Measurements from ENCODE around the gene MT1B. TPM values are rescaled to one million over a fixed set of nuclear protein-coding genes. Genes with fewer than 3 reads are reported as not detected.

The MT1B gene
- total and polyA plus RNA-seq, 2 of the 4 experiments (the other 2 are of a cell fraction): not detected

- in situ Hi-C loops (cut with MboI; ENCODE audit: low sequenced_read_pairs) (loop anchor here (10.0 kb wide), 1 partner anchor 207 kb away; no protein-coding TSS in a partner anchor), dilution Hi-C loops (cut with HindIII; ENCODE audit: low sequenced_read_pairs, unreplicated experiment) (no loop called here)
Measured at GRCh38 chr16:56691885-56692284, 40.2 kb downstream of the MT1B start.

More at GRCh38 chr16:56691885-56692284, 40.2 kb downstream of the MT1B start:
- Histone ChIP-seq H3K18ac (ENCODE audit: low read depth, low read length) (no peak overlapping the region), H4K91ac (ENCODE audit: insufficient read depth, low read depth, low read length) (no peak overlapping the region), H3K9me1 (ENCODE audit: insufficient read depth, low read length) (peaks cover 3% of the 10 kb centered on the region; the same call in 1 of the 2 replicates), H3K27me3 (ENCODE audit: control insufficient read depth, insufficient read depth, low read length) (no peaks in the 10 kb centered on the region), H2BK15ac (ENCODE audit: low read depth, low read length) (no peak overlapping the region), H3K14ac (replicated peaks; ENCODE audit: low read depth, low read length) (0 out of 2 replicates have a peak overlapping the region, but pooled peaks have one; percentile 8), H4K8ac (ENCODE audit: low read depth in 2 of 2, low read length in 2 of 2) (no peak overlapping the region), H3K4me3 (ENCODE audit: insufficient read depth, low read depth, low read length) (no peak overlapping the region), H4K20me1 (ENCODE audit: insufficient read depth, low read length) (no peaks in the 10 kb centered on the region), H3K4me1 (ENCODE audit: control insufficient read depth, insufficient read depth, low read length) (no peaks in the 10 kb centered on the region), H4K5ac (ENCODE audit: low read depth, low read length) (no peak overlapping the region), H3K4ac (ENCODE audit: low read depth, low read length) (no peak overlapping the region), H3K36me3 (ENCODE audit: control insufficient read depth, insufficient read depth, low read length) (no peaks in the 10 kb centered on the region), H3K27ac (ENCODE audit: insufficient read depth, low read length) (no peak overlapping the region), H2BK5ac (ENCODE audit: low read depth, low read length, poor library complexity, severe bottlenecking) (no peak overlapping the region), H3K56ac (ENCODE audit: extremely low read depth, insufficient read depth, low read length) (no peak overlapping the region), H2BK120ac (ENCODE audit: low read depth, low read length) (no peak overlapping the region), H2BK20ac (ENCODE audit: low read depth, low read length) (no peak overlapping the region), H2AK5ac (ENCODE audit: low read depth, low read length) (no peak overlapping the region), H3K9ac (ENCODE audit: low read depth, low read length) (no peak overlapping the region), H3K79me1 (ENCODE audit: low read depth in 1 of 2, low read length in 2 of 2) (no peaks in the 10 kb centered on the region), H2AFZ (replicated peaks; ENCODE audit: low read length, poor library complexity) (peak overlapping the region; percentile 47), H2AK9ac (replicated peaks; ENCODE audit: low read depth, low read length, poor library complexity) (no peak overlapping the region), H3K23ac (ENCODE audit: low read depth, low read length) (no peak overlapping the region), H3K9me3 (ENCODE audit: control insufficient read depth, insufficient read depth, low read length) (peaks cover 1% of the 10 kb centered on the region; the same call in 1 of the 2 replicates), H3K4me2 (ENCODE audit: low read depth, low read length) (no peak overlapping the region)
- WGBS, 2 experiments (ENCODE audit: extremely low coverage in 2 of 2, insufficient read length in 1 of 2): 78% methylated on average over 3 of the region's 4 CpGs; no CpG with 5 or more reads in 1 of the 2 experiments
- CTCF ChIA-PET: no interaction called here
- BruUV-seq (replicated peaks): no TSS peak
- intact Hi-C loops (cut with micrococcal nuclease): no loop called here
- POLR2A ChIA-PET (ENCODE audit: unreplicated experiment): no interaction called here
- DNase-seq (peak; percentile 17), ATAC-seq (ENCODE audit: low read depth) (no peak)
- TF ChIP-seq RCOR1 (IDR thresholded peaks at IDR 0.05; ENCODE audit: insufficient replicate concordance, low read length) (no peak), MAZ (IDR thresholded peaks at IDR 0.05; ENCODE audit: borderline replicate concordance, low read depth, low read length) (no peak), CTCF (conservative IDR thresholded peaks at IDR 0.05; ENCODE audit: low read depth, low read length) (no peak), SMC3 (IDR thresholded peaks at IDR 0.05; ENCODE audit: low read depth, low read length) (no peak), RFX5 (IDR thresholded peaks at IDR 0.05; ENCODE audit: low read depth, low read length) (no peak), POLR2A (IDR thresholded peaks at IDR 0.05; ENCODE audit: low read depth, low read length) (no peak), CHD1 (IDR thresholded peaks at IDR 0.05; ENCODE audit: low read depth, low read length) (no peak), MXI1 (IDR thresholded peaks at IDR 0.05; ENCODE audit: borderline replicate concordance, low read depth, low read length) (no peak), BHLHE40 (IDR thresholded peaks at IDR 0.05; ENCODE audit: low read depth, low read length) (no peak)
- TF ChIP-seq, protein P1, sequence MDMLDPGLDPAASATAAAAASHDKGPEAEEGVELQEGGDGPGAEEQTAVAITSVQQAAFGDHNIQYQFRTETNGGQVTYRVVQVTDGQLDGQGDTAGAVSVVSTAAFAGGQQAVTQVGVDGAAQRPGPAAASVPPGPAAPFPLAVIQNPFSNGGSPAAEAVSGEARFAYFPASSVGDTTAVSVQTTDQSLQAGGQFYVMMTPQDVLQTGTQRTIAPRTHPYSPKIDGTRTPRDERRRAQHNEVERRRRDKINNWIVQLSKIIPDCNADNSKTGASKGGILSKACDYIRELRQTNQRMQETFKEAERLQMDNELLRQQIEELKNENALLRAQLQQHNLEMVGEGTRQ (IDR thresholded peaks at IDR 0.05; ENCODE audit: low read depth, low read length): no peak

All from IMR-90 (cell line).